Endodermal cell (in vitro differentiated cells): ENCODE results near the gene NKAIN1. TPM values are rescaled to one million over a fixed set of nuclear protein-coding genes. Genes with fewer than 3 reads are reported as not detected.

Source experiments
- DNase-seq: peaks from one replicate; pipeline ENCODE4 v3.0.0-alpha.2; 2017
- H3K27ac ChIP-seq: 2 replicates; pipeline ENCODE4 v1.5.1; 2013; ENCODE audit warnings: mild to moderate bottlenecking, low read depth, low read length, moderate library complexity
- H3K27me3 ChIP-seq: 2 replicates; pipeline ENCODE4 v1.6.1; 2013; ENCODE audit warnings: mild to moderate bottlenecking, low read length, moderate library complexity; ENCODE audit not compliant: insufficient read depth, control insufficient read depth, poor library complexity, severe bottlenecking
- H3K36me3 ChIP-seq: 2 replicates; pipeline ENCODE4 v1.7.0; 2013; ENCODE audit warnings: mild to moderate bottlenecking, low read length, moderate library complexity; ENCODE audit not compliant: control insufficient read depth, insufficient read depth
- H3K4me1 ChIP-seq: one replicate; pipeline ENCODE4 v1.7.0; 2013; ENCODE audit warnings: low read length; ENCODE audit not compliant: control insufficient read depth, insufficient read depth
- H3K4me3 ChIP-seq: 2 replicates; pipeline ENCODE4 v1.5.1; 2013; ENCODE audit warnings: mild to moderate bottlenecking, low read length, moderate library complexity
- H3K9ac ChIP-seq: 2 replicates; pipeline ENCODE4 v1.6.1; 2013; ENCODE audit warnings: mild to moderate bottlenecking, low read length, moderate library complexity; ENCODE audit not compliant: poor library complexity, severe bottlenecking; ENCODE audit errors: extremely low read depth
- H3K9me3 ChIP-seq: 2 replicates; pipeline ENCODE4 v1.6.1; 2013; ENCODE audit warnings: mild to moderate bottlenecking, low read length, moderate library complexity; ENCODE audit not compliant: control insufficient read depth
- H3K27ac Mint-ChIP-seq: 2 replicates; pipeline ENCODE4 v1.8.0; 2020; ENCODE audit warnings: mixed read lengths
- H3K27me3 Mint-ChIP-seq: 2 replicates; pipeline ENCODE4 v1.8.0; 2021; ENCODE audit warnings: mild to moderate bottlenecking, mixed read lengths; ENCODE audit not compliant: insufficient read depth
- H3K36me3 Mint-ChIP-seq: 2 replicates; pipeline ENCODE4 v1.8.0; 2020; ENCODE audit warnings: low read depth, mixed read lengths
- H3K4me1 Mint-ChIP-seq: 2 replicates; pipeline ENCODE4 v1.8.0; 2020; ENCODE audit warnings: mixed read lengths
- H3K4me3 Mint-ChIP-seq: 2 replicates; pipeline ENCODE4 v1.8.0; 2020; ENCODE audit warnings: mild to moderate bottlenecking, moderate library complexity, mixed read lengths
- H3K9me3 Mint-ChIP-seq: 2 replicates; pipeline ENCODE4 v1.8.0; 2020; ENCODE audit warnings: mild to moderate bottlenecking, mixed read lengths
- CTCF ChIP-seq: fragments of 200-600 bp; sonication (generic); conservative IDR thresholded peaks from 2 replicates; pipeline ENCODE4 v1.5.0; 2021; ENCODE audit warnings: antibody characterized with exemption, mild to moderate bottlenecking
- WGBS, 2 experiments: methylation state at CpG; one replicate each; pipeline versions ENCODE4 v1.1.5 to v1.1.7; 2013; ENCODE audit warnings: missing lambda C conversion rate in 2 of 2, mixed read lengths in 1 of 2; ENCODE audit not compliant: insufficient coverage in 1 of 2, insufficient read length in 1 of 2; 5-methylcytosine and 5-hydroxymethylcytosine counted together
- total RNA-seq, 2 donors: library from RNA; stranded (reverse); fragmentation: NEBNext Ultra II Directional in 1 of 2; extraction: Animal tissue kit (Norgen Biotek cat#: 25700) in 1 of 2; gene quantifications; 2 replicates in 1 of 2; 3 replicates in 1 of 2; pipeline ENCODE4 v1.2.1, GENCODE V29; 2021

The NKAIN1 gene
- total RNA-seq, 2 donors from 2014 or later: 7.0 to 13.2 TPM

- no peak overlapping the region for H3K9ac ChIP-seq
- H3K36me3 ChIP-seq: no peaks in the 10 kb centered on the region
- H3K4me1 ChIP-seq: peaks cover 5% of the 10 kb centered on the region
- H3K4me1 Mint-ChIP-seq: peaks cover 11% of the 10 kb centered on the region
- WGBS, 2 experiments: 84 to 88% methylated on average over 9 to 10 of the region's 10 CpGs
- H3K27ac Mint-ChIP-seq: no peak overlapping the region
- H3K4me3 ChIP-seq: no peak overlapping the region
- no peak for TF ChIP-seq CTCF
- peaks cover 31% of the 10 kb centered on the region for H3K27me3 Mint-ChIP-seq
- no peak overlapping the region for H3K4me3 Mint-ChIP-seq
- no peak for DNase-seq
- no peaks in the 10 kb centered on the region for H3K9me3 Mint-ChIP-seq
- H3K27me3 ChIP-seq: peaks cover 17% of the 10 kb centered on the region
- H3K9me3 ChIP-seq: no peaks in the 10 kb centered on the region
- peak overlapping the region; percentile 8 for H3K27ac ChIP-seq
- no peaks in the 10 kb centered on the region for H3K36me3 Mint-ChIP-seq
Observed at GRCh38 chr1:31243501-31244286, 4.0 kb upstream of the NKAIN1 start.

GRCh38 chr1:31241321-31241720 lies 1.6 kb upstream of the NKAIN1 start:
- TF ChIP-seq CTCF: no peak
- Mint-ChIP-seq H3K4me1 (peaks cover 13% of the 10 kb centered on the region), H3K4me3 (no peak overlapping the region), H3K27ac (no peak overlapping the region), H3K27me3 (peaks cover 48% of the 10 kb centered on the region), H3K36me3 (no peaks in the 10 kb centered on the region), H3K9me3 (no peaks in the 10 kb centered on the region)
- Histone ChIP-seq H3K4me3 (no peak overlapping the region), H3K36me3 (no peaks in the 10 kb centered on the region), H3K27me3 (peaks cover 26% of the 10 kb centered on the region), H3K9me3 (no peaks in the 10 kb centered on the region), H3K27ac (no peak overlapping the region), H3K4me1 (peaks cover 5% of the 10 kb centered on the region), H3K9ac (no peak overlapping the region)
- DNase-seq: no peak
- 92 to 95% methylated on average over 2 to 6 of the region's 8 CpGs for WGBS, 2 experiments

GRCh38 chr1:31238986-31239613 lies 587 bp downstream of the NKAIN1 start:
- H3K27me3 Mint-ChIP-seq: peaks cover 49% of the 10 kb centered on the region
- peaks cover 13% of the 10 kb centered on the region for H3K4me1 Mint-ChIP-seq
- WGBS, 2 experiments: 1 to 5% methylated on average over 8 to 56 of the region's 56 CpGs
- H3K4me3 Mint-ChIP-seq: peak overlapping the region; percentile 71
- Histone ChIP-seq H3K4me1 (peaks cover 5% of the 10 kb centered on the region), H3K27ac (peak overlapping the region; percentile 62), H3K9me3 (no peaks in the 10 kb centered on the region), H3K36me3 (no peaks in the 10 kb centered on the region), H3K9ac (peak overlapping the region; percentile 8), H3K27me3 (peaks cover 26% of the 10 kb centered on the region), H3K4me3 (peak overlapping the region; percentile 80)
- no peaks in the 10 kb centered on the region for H3K36me3 Mint-ChIP-seq
- peak overlapping the region; percentile 39 for H3K27ac Mint-ChIP-seq
- no peak for TF ChIP-seq CTCF
- peak; percentile 85 for DNase-seq
- H3K9me3 Mint-ChIP-seq: no peaks in the 10 kb centered on the region
